Body of pancreas (tissue), 4 donors: ENCODE measurements around the gene DNAI1. TPM values are rescaled to one million over a fixed set of nuclear protein-coding genes. Genes with fewer than 3 reads are reported as not detected.
"Not testable (repeated sequence)": the region's sequence is repeated elsewhere in the genome, so short reads cannot be mapped to it uniquely, and the experiment has no call there.

Source experiments
- ATAC-seq: fragments of 150-250 bp; one replicate; pipeline ENCODE4 v1.9.1; 2016
- DNase-seq, 4 donors: peaks; one replicate each; pipeline ENCODE4 v3.0.0-alpha.2; 2019
- H3K27ac ChIP-seq, 4 donors: fragments of 200-600 bp; sonication (generic); 1 replicate in 3 of 4; 2 replicates in 1 of 4; pipeline versions ENCODE4 v1.5.1 to v1.6.1; 2016 to 2019; ENCODE audit warnings: mild to moderate bottlenecking in 1 of 4, mixed read lengths in 1 of 4, moderate library complexity in 1 of 4
- H3K27me3 ChIP-seq, 2 donors: fragments of 200-600 bp; sonication (generic); one replicate each; pipeline ENCODE4 v1.6.0; 2016; ENCODE audit warnings: mild to moderate bottlenecking in 1 of 2
- H3K36me3 ChIP-seq, 2 donors: fragments of 200-600 bp; sonication (generic); replicated peaks in 1 of 2; 2 replicates each; pipeline ENCODE4 v1.5.1; 2016; ENCODE audit warnings: low read depth in 2 of 2; ENCODE audit not compliant: insufficient read depth in 1 of 2
- H3K4me1 ChIP-seq: fragments of 200-600 bp; sonication (generic); one replicate; pipeline ENCODE4 v1.6.0; 2016
- H3K4me3 ChIP-seq, 2 donors: fragments of 200-600 bp; sonication (generic); 1 replicate in 1 of 2; 2 replicates in 1 of 2; pipeline ENCODE4 v1.5.1; 2016 to 2019
- H3K9me3 ChIP-seq, 3 donors: fragments of 200-600 bp; sonication (generic); 1 replicate in 2 of 3; 2 replicates in 1 of 3; pipeline ENCODE4 v1.5.1; 2016
- POLR2A ChIP-seq, 3 donors: fragments of 450-650 bp; IDR thresholded peaks; one replicate each; pipeline ENCODE4 v1.6.1; 2016; ENCODE audit warnings: antibody characterized with exemption in 3 of 3, mild to moderate bottlenecking in 2 of 3
- WGBS, 2 donors: methylation state at CpG; one replicate each; pipeline ENCODE4 v1.1.5; 2017; 5-methylcytosine and 5-hydroxymethylcytosine counted together
- intact Hi-C: fragments of 100-400 bp; cut with DNase I; formaldehyde crosslinking; loops from one replicate; pipeline ENCODE4 v1.15.1; 2023
- total RNA-seq, 2 donors: library from RNA; depleted of rRNA; stranded (reverse); fragments of >200 nt; gene quantifications; one replicate each; pipeline ENCODE4 v1.1.0, GENCODE V29; 2016
- TF ChIP-seq, protein P1 (sequence below), 7 experiments: fragments of 450-650 bp in 4 of 7; fragments of 200-600 bp in 3 of 7; sonication (generic) in 3 of 7; IDR thresholded peaks; one replicate each; pipeline ENCODE4 v1.5.1; 2016 to 2019; ENCODE audit warnings: antibody characterized with exemption in 7 of 7

The DNAI1 gene
- total RNA-seq, 2 donors from 2014 or later: 0.99 to 2.1 TPM

DNA sequence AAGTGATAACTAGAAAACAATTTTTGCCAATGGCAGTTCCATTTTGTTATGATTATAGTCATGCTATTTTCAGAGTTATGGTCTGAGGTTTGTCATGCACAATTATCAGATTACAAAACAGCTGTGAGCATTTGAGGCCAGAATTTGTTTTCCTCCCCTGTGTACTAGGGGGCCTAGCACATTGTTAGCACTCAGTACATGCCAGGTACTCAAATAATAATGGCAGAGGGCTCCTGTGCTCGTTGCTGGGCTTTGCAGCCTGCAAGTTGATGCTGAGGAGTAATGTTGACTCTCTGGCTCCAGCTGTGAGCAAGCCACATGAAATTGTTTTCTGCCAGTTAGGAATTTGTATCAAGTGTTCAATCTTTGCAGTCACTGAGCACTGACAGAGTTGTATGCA is 6.9 kb downstream of the DNAI1 start:
- 20 to 40% methylated on average over 1 of the region's 1 CpG for WGBS, 2 donors
- no peak overlapping the region for H3K4me3 ChIP-seq
- H3K4me1 ChIP-seq: no peaks in the 10 kb centered on the region
- H3K36me3 ChIP-seq: no peaks in the 10 kb centered on the region
- ATAC-seq (no peak), DNase-seq (no peak)
- no peak overlapping the region for H3K27ac ChIP-seq
- intact Hi-C loops: no loop called here
- H3K9me3 ChIP-seq: no peaks in the 10 kb centered on the region
- TF ChIP-seq POLR2A (IDR thresholded peaks at IDR 0.05): no peak
- TF ChIP-seq, protein P1, sequence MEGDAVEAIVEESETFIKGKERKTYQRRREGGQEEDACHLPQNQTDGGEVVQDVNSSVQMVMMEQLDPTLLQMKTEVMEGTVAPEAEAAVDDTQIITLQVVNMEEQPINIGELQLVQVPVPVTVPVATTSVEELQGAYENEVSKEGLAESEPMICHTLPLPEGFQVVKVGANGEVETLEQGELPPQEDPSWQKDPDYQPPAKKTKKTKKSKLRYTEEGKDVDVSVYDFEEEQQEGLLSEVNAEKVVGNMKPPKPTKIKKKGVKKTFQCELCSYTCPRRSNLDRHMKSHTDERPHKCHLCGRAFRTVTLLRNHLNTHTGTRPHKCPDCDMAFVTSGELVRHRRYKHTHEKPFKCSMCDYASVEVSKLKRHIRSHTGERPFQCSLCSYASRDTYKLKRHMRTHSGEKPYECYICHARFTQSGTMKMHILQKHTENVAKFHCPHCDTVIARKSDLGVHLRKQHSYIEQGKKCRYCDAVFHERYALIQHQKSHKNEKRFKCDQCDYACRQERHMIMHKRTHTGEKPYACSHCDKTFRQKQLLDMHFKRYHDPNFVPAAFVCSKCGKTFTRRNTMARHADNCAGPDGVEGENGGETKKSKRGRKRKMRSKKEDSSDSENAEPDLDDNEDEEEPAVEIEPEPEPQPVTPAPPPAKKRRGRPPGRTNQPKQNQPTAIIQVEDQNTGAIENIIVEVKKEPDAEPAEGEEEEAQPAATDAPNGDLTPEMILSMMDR (IDR thresholded peaks at IDR 0.05): no peak
- H3K27me3 ChIP-seq: no peaks in the 10 kb centered on the region

DNA sequence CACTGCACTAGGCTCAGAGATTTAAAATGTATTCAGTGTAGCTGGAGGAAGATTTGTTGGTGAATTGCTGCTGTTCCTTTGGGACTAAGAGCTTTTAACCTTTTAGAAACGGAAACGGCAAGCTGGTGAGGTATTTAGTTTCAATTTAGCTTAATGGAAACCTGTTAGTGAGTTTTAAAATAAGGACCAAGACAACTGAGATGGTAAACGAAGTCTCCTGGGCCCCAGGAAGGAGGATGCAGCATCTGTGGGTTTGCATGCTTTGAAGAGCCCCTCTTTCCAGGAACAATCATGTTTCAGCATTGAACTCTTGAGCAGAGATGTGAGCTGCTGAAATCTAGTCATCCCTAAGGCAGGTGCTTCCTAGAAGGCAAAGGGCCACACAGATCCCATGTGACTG is 16.5 kb downstream of the DNAI1 start:
- H3K27ac ChIP-seq: no peak overlapping the region
- 37 to 46% methylated on average over 3 of the region's 3 CpGs for WGBS, 2 donors
- no peaks in the 10 kb centered on the region for H3K36me3 ChIP-seq
- no peaks in the 10 kb centered on the region for H3K9me3 ChIP-seq
- ATAC-seq: no peak
- no peak for DNase-seq
- H3K4me1 ChIP-seq: no peaks in the 10 kb centered on the region
- H3K27me3 ChIP-seq: no peaks in the 10 kb centered on the region
- no peak overlapping the region for H3K4me3 ChIP-seq
- TF ChIP-seq POLR2A (IDR thresholded peaks at IDR 0.05): no peak
- TF ChIP-seq, protein P1 (IDR thresholded peaks at IDR 0.05): no peak
- intact Hi-C loops: no loop called here

DNA sequence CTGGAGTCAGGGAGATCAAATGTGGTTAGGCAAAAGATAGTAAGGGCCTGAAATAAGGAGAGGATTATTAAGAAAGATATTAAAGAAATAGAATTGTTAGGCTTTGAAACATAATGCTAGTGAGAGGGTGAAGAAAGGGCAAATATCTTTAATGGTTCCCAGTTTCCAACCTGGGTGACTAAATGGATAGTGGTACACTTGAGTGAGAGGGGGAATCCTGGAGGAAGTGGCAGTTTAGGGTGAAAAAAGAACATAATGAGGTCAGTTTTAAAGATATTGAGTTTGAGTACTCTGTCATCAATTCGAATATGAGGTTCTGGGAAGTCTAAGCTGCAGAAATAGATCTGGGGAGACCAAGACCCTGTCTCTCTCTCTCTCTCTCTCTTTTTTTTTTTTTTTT is 18.9 kb downstream of the DNAI1 start:
- TF ChIP-seq, protein P1 (IDR thresholded peaks at IDR 0.05): no peak
- no peak for TF ChIP-seq POLR2A (IDR thresholded peaks at IDR 0.05)
- H3K4me1 ChIP-seq: no peaks in the 10 kb centered on the region
- intact Hi-C loops: no loop called here

DNA sequence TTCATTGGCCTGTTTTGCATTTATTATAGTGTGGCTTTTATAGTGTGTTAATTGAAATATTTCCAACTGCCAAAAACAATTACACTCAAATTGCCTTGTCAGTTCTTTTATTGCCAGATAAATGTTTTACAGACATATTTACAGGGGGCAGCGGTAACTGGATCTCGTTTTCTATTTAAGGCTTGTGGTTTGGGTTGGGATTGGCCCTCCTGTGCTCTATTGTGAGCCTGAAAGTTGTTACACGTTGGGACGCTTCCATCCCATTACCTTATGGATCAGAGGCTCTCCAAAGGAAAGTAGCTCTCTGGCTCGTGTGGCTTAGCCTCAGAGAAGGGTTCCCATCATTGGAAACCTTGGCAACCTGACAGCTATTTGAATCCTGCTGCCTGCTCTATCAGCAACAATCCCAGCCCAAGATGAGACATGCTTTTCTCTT is 20.8 kb downstream of the DNAI1 start:
- ATAC-seq (no peak), DNase-seq (no peak)
- H3K9me3 ChIP-seq: no peaks in the 10 kb centered on the region
- H3K27me3 ChIP-seq: no peaks in the 10 kb centered on the region
- no peak for TF ChIP-seq POLR2A (IDR thresholded peaks at IDR 0.05)
- TF ChIP-seq, protein P1 (IDR thresholded peaks at IDR 0.05): no peak
- no peak overlapping the region for H3K4me3 ChIP-seq
- no peaks in the 10 kb centered on the region for H3K36me3 ChIP-seq
- WGBS, 2 donors: 54 to 65% methylated on average over 5 of the region's 5 CpGs
- intact Hi-C loops: no loop called here
- H3K27ac ChIP-seq: no peak overlapping the region
- no peaks in the 10 kb centered on the region for H3K4me1 ChIP-seq

More for the DNA sequence above, 18.9 kb downstream of the DNAI1 start:
- no peaks in the 10 kb centered on the region for H3K9me3 ChIP-seq
- DNase-seq (no peak), ATAC-seq (no peak)
- H3K27ac ChIP-seq: no peak overlapping the region
- H3K4me3 ChIP-seq: no peak overlapping the region
- no peaks in the 10 kb centered on the region for H3K27me3 ChIP-seq
- WGBS, 2 donors: 31 to 53% methylated on average over 1 of the region's 1 CpG
- no peaks in the 10 kb centered on the region for H3K36me3 ChIP-seq

DNA sequence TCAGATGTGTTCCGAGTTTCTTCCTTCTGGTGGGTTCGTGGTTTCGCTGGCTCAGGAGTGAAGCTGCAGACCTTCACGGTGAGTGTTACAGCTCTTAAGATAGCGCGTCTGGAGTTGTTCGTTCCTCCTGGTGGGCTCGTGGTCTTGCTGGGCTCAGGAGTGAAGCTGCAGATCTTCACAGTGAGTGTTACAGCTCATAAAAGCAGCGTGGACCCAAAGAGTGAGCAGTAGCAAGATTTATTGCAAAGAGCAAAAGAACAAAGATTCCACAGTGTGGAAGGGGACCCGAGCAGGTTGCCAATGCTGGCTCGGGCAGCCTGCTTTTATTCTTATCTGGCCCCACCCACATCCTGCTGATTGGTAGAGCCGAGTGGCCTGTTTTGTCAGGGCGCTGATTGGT is 23.0 kb downstream of the DNAI1 start:
- H3K27me3 ChIP-seq, H3K9me3 ChIP-seq, ATAC-seq, H3K4me3 ChIP-seq, H3K4me1 ChIP-seq, H3K36me3 ChIP-seq, intact Hi-C loops, H3K27ac ChIP-seq, DNase-seq: not testable (repeated sequence)
- 77 to 84% methylated on average over 12 to 13 of the region's 13 CpGs for WGBS, 2 donors

DNA sequence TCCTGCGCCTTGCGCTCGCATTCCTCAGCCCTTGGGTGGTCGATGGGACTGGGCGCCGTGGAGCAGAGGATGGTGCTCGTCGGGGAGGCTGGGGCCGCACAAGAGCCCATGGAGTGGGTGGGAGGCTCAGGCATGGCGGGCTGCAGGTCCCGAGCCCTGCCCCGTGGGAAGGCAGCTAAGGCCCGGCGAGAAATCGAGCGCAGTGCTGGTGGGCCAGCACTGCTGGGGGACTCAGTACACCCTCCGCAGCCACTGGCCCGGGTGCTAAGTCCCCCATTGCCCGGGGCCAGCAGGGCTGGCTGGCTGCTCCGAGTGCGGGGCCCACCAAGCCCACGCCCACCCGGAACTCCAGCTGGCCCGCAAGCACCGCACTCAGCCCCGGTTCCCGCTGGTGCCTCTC is 24.1 kb downstream of the DNAI1 start:
- WGBS, 2 donors: 86% methylated on average over 26 of the region's 27 CpGs; no CpG with 5 or more reads in 1 of the 2 donors
- intact Hi-C loops, H3K36me3 ChIP-seq, H3K4me1 ChIP-seq, DNase-seq, H3K9me3 ChIP-seq, ATAC-seq, H3K27me3 ChIP-seq, H3K27ac ChIP-seq, H3K4me3 ChIP-seq: not testable (repeated sequence)
